KG1 (cell line): ENCODE results near the gene CFHR4.
"Not testable (repeated sequence)": the region's sequence is repeated elsewhere in the genome, so short reads cannot be mapped to it uniquely, and the experiment has no call there.

Source experiments
- DNase-seq: peaks from one replicate; lab custom pipeline; 2025; lab: John Stamatoyannopoulos, UW

The CFHR4 gene

DNA sequence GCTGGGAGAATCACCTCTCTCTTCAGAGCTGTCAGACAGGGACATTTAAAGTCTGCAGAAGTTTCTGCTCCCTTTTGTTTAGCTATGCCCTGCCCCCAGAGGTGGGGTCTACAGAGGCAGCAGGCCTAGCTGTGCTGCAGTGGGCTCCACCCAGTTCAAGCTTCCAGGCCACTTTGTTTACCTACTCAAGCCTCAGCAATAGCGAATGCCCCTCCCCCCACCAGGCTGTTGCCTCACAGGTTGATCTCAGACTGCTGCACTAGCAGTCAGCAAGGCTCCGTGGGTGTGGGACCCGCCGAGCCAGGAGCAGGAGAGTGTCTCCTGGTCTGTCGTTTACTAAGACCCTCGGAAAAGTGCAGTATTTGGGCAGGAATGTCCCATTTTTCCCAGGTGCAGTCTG lies 53.6 kb downstream of the CFHR4 start:
- DNase-seq = not testable (repeated sequence)

DNA sequence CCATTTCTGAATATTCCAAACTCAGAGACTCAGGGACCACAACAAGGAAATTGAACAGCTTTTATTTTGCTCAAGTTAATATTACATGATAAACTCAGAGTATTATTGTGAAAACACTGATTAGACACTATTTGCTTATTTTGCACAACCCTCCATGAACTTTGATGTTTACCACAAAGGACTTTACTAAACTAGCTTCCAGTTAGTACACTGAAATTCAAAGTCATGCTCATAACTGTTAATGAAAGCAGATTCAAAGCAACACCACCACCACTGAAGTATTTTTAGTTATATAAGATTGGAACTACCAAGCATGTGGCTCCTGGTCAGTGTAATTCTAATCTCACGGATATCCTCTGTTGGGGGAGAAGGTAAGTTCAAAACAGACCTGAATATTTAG lies 55.7 kb downstream of the CFHR4 start, which contains the start of gene CFHR2:
TSS of gene CFHR2 (plus strand) at position 171 of the 400 bp plus-strand sequence. CDS start at position 314, 143 bp downstream.
- not testable (repeated sequence) for DNase-seq

GRCh38 chr1:196951711-196952394 lies 64.0 kb downstream of the CFHR4 start:
- no peak for DNase-seq

GRCh38 chr1:196954778-196955177 lies 66.9 kb downstream of the CFHR4 start:
- no peak for DNase-seq

DNA sequence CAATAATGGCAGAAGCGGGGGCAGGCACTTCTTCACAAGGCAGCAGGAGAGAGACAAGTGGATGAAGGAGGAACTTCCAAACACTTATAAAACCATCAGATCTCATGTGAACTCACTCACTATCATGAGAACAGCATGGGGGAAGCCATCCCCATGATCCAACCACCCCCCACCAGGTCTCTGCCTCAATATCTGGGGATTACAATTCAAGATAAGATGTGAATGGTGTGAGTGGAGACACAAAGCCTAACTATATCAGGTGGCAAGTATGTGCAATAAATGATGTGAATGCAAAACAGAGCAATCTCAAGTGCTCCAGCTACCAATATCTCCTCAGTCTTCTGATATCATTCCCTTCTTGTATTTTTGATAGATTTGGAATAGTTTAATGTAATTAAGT lies 68.1 kb downstream of the CFHR4 start:
- DNase-seq = no peak

GRCh38 chr1:196960854-196961253 lies 73.0 kb downstream of the CFHR4 start:
- no peak for DNase-seq
